Smooth muscle cell of the umbilical artery (primary cell): ENCODE measurements around the gene MARK4. TPM values are rescaled to one million over a fixed set of nuclear protein-coding genes. Genes with fewer than 3 reads are reported as not detected.

Source experiments
- total RNA-seq: library from RNA; depleted of rRNA; stranded (reverse); fragments of >200 nt; gene quantifications from 2 replicates; pipeline ENCODE4 v1.2.3, GENCODE V29; 2014

Gene MARK4
- total RNA-seq = 16.3 and 19.9 TPM in 2 replicates

GRCh38 chr19:45250832-45251451 is at the start of gene MARK4:
MARK4 (plus strand) TSS chr19:45251271; CDS start chr19:45251589, 318 bp downstream.

DNA sequence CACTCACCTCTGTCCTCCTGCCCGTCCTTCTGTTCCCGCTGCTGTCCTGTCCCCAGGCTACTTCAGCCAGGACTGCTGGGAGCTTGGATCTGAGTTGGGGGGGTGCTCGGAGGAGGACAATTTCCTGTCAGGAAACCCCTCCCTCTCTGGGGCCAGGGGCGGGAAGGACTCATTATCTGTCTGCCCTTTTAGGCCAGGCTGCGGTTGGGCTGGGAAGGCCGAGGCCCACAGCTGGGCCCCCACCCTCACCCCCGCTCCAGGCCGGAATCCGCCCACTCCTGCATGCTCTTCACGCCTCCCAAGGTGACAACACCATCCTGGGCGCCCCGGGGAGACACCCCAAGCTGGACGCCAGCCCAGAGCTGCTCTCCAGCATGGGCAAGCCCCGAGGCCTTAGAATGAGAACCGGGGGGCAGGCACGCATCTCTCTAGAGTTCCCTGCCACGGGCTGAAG is 5.7 kb upstream of the MARK4 start, which contains the start of gene EXOC3L2:
Gene EXOC3L2, minus strand, starts transcription at position 74 of the 454 bp plus-strand sequence. CDS start 6,362 bp downstream, outside the sequence.

GRCh38 chr19:45322744-45323281 is 71.7 kb downstream of the MARK4 start, which contains the start of gene CKM:
CKM (minus strand) TSS chr19:45322875; CDS start chr19:45319713, 3,162 bp downstream.

DNA sequence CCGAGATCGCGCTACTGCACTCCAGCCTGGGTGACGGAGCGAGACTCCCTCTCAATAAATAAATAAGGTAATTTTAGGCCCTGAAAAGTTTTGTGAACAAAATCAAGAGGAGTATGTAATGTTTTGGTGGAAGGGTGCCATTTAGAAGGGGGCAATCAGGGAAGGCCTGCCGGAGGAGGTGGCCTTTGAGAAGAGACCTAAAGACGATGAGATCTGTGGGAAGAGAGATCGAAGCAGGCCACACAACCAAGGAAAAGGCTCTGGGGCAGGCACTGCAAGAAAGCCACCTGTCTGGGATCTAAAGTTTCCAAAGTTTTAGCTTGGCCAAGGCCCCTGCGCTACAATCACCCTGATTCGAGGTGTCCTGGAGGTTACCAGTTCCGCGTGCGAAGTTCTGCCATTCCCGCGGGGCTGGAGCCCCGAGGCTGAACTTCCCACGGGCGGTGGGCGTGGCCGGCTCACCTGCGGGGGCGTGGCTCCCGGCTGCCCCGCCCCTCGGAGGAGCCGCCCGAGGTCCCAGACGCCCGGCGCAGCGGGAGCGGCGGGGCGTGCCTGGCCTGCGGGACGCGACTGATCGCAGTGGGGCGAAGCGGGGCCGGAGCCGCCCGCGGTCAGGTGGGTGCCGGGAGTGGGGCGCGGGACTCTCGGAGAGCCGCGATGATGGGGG is 89.3 kb downstream of the MARK4 start, which contains the start of gene KLC3:
Gene KLC3, plus strand, starts transcription at position 519 of the 667 bp plus-strand sequence. CDS start 4,792 bp downstream, outside the sequence.

Other genes starting within 250 kb of the MARK4 start
- 11.0 and 19.2 TPM in 2 replicates for gene RELB, start 249.8 kb upstream of the MARK4 start, total RNA-seq
- 16.9 and 19.1 TPM in 2 replicates for gene CLASRP, start 212.2 kb upstream of the MARK4 start, total RNA-seq
- gene ZNF296, start 174.8 kb upstream of the MARK4 start, total RNA-seq = 0.32 TPM in 1 of 2 replicates, not detected in the other
- 20.9 and 25.2 TPM in 2 replicates for gene GEMIN7, start 172.0 kb upstream of the MARK4 start, total RNA-seq
- gene PPP1R37, start 158.1 kb upstream of the MARK4 start, total RNA-seq = 25.8 and 26.7 TPM in 2 replicates
- under 0.01 and 0.51 TPM in 2 replicates for gene NKPD1, start 90.3 kb upstream of the MARK4 start, total RNA-seq
- gene TRAPPC6A, start 73.0 kb upstream of the MARK4 start, total RNA-seq = 2.8 and 5.0 TPM in 2 replicates
- gene BLOC1S3, start 72.5 kb upstream of the MARK4 start, total RNA-seq = 5.5 and 7.4 TPM in 2 replicates
- 0.05 TPM in 1 of 2 replicates, not detected in the other for gene EXOC3L2, start 5.9 kb upstream of the MARK4 start, total RNA-seq
- gene CKM, start 71.6 kb downstream of the MARK4 start, total RNA-seq = not detected in 2 replicates
- gene KLC3, start 89.5 kb downstream of the MARK4 start, total RNA-seq = not detected in 2 replicates
- 18.4 and 36.2 TPM in 2 replicates for gene ERCC2, start 119.3 kb downstream of the MARK4 start, total RNA-seq
- gene PPP1R13L, start 153.8 kb downstream of the MARK4 start, total RNA-seq = 6.8 and 9.8 TPM in 2 replicates
- 7.4 and 19.9 TPM in 2 replicates for gene POLR1G, start 155.4 kb downstream of the MARK4 start, total RNA-seq
- gene ERCC1, start 172.6 kb downstream of the MARK4 start, total RNA-seq = 46.6 and 67.6 TPM in 2 replicates
- gene FOSB, start 216.7 kb downstream of the MARK4 start, total RNA-seq = 0.59 and 0.88 TPM in 2 replicates
- gene RTN2, start 245.8 kb downstream of the MARK4 start, total RNA-seq = 2.7 and 3.6 TPM in 2 replicates
- 0.46 and 0.59 TPM in 2 replicates for gene PPM1N, start 247.2 kb downstream of the MARK4 start, total RNA-seq